GM06990 (cell line): ENCODE measurements around the gene SIRT5.

Experiments
- DNase-seq: peaks from one replicate; pipeline ENCODE4 v3.0.0-alpha.2; 2011; ENCODE audit not compliant: insufficient read length; ENCODE audit errors: extremely low read depth
- H3K27me3 ChIP-seq: replicated peaks from 2 replicates; pipeline ENCODE4 v1.6.0; 2011; ENCODE audit warnings: low read length; ENCODE audit not compliant: control insufficient read depth, insufficient read depth
- H3K36me3 ChIP-seq: 2 replicates; pipeline ENCODE4 v1.5.1; 2011; ENCODE audit warnings: low read length; ENCODE audit not compliant: control insufficient read depth, insufficient read depth
- H3K4me3 ChIP-seq: replicated peaks from 2 replicates; pipeline ENCODE4 v1.5.1; 2011; ENCODE audit warnings: low read depth, mild to moderate bottlenecking, control low read depth, low read length
- CTCF ChIP-seq: IDR thresholded peaks from 2 replicates; pipeline ENCODE4 v1.5.1; 2011; ENCODE audit warnings: low read length, control low read depth, mild to moderate bottlenecking, inconsistent platforms; ENCODE audit not compliant: insufficient read depth, poor library complexity, severe bottlenecking

SIRT5 gene

DNA sequence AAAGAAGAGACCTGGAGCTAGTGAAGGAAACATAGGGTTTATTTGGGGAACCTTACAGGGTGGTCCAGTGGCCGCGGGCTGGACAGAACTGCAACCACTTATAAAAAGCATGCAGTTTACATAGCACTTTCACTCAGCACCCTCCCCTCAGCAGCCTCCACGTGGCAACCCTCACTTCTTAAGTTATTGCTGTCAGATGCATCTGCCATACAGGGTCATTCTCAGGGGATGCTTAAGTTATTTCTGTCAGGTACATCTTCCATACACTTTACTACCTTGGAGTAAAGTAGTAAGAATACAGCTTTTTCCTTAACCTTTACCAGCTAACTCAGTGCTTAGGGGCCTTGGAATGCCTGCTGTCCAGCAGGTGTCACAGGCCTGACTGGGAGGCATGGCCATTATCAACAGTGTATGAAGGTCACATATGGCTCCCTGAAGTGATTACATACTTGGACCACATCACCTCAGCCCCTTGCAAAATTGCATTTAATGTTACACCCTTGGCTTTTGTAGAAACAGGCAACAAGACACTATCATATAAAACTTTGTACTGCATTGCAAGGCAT lies 38.7 kb downstream of the SIRT5 start:
- Histone ChIP-seq H3K27me3 (no peaks in the 10 kb centered on the region), H3K4me3 (no peak overlapping the region), H3K36me3 (peaks cover 5% of the 10 kb centered on the region)
- no peak for TF ChIP-seq CTCF
- DNase-seq: no peak

GRCh38 chr6:13614126-13614925 lies 39.9 kb downstream of the SIRT5 start:
- no peak for TF ChIP-seq CTCF

GRCh38 chr6:13614926-13615791 lies 40.8 kb downstream of the SIRT5 start, which contains the start of gene NOL7:
Gene NOL7 (plus strand): TSS chr6:13615335. CDS start chr6:13615359, 24 bp downstream.
- H3K4me3 ChIP-seq: peak within 1 kb of the TSS; percentile 92
- TF ChIP-seq CTCF: peak; percentile 98
- H3K36me3 ChIP-seq: peaks cover 10% of the 10 kb centered on the region
- DNase-seq: peak; percentile 96
- no peaks in the 10 kb centered on the region for H3K27me3 ChIP-seq

More at GRCh38 chr6:13614126-13614925, 39.9 kb downstream of the SIRT5 start:
- H3K36me3 ChIP-seq: peaks cover 10% of the 10 kb centered on the region
- H3K4me3 ChIP-seq: peak overlapping the region; percentile 92
- no peak for DNase-seq
- H3K27me3 ChIP-seq: no peaks in the 10 kb centered on the region

DNA sequence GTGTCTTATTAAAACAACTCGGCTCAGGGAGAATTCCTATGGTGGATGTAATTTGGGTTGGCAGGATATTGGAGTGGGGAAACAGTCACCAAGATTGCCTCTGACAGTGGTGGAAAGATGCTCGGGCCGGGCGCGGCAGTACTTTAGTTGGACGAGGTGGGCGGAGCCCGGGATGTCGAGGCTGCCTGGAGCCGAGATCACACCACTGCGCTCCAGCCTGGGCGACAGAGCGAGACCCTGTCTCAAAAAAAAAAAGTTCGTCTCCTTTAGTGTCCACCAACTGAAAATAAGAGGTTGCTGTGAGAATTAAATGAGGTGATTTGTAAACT lies 41.4 kb downstream of the SIRT5 start:
- peaks cover 10% of the 10 kb centered on the region for H3K36me3 ChIP-seq
- no peak for TF ChIP-seq CTCF
- H3K27me3 ChIP-seq: no peaks in the 10 kb centered on the region
- no peak for DNase-seq
- H3K4me3 ChIP-seq: peak overlapping the region; percentile 92

DNA sequence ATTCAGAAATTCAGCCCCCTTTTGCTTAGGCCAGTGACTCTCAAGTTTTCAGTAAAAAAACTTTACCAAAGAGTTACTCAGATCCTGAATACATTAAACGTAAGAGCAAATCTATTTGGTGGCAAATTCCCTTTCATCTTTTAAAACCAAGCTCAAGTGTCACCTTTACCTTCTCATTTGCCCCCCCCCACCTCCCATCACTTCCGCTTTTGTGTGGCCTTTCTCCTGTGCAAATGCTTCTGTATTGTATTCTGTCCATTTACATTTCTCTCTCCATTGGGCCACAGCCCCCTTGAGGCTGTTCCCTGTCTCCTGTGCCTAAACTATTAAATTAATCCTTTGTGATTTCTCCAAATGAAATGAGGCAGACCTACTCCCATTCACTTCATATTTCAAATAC lies 42.7 kb downstream of the SIRT5 start:
- DNase-seq: no peak
- TF ChIP-seq CTCF: no peak
- H3K36me3 ChIP-seq: peaks cover 10% of the 10 kb centered on the region
- H3K4me3 ChIP-seq: no peak overlapping the region
- H3K27me3 ChIP-seq: no peaks in the 10 kb centered on the region
